HepG2 (cell line): ENCODE data around the gene NFE2L1. TPM values are rescaled to one million over a fixed set of nuclear protein-coding genes. Genes with fewer than 3 reads are reported as not detected.

Experiments used
- CBX2 ChIP-seq, 2 experiments: fragments of 200-600 bp in 1 of 2; sonication (generic); formaldehyde crosslinking in 1 of 2; IDR thresholded peaks; 2 replicates each; pipeline versions ENCODE4 v1.7.0 to v1.8.1; 2018 to 2022; ENCODE audit warnings: low read depth in 2 of 2, low read length in 1 of 2, mild to moderate bottlenecking in 1 of 2, missing genetic modification reagents in 1 of 2
- CENPX ChIP-seq: sonication (generic); formaldehyde crosslinking; IDR thresholded peaks from 2 replicates; pipeline ENCODE4 v1.9.0; 2021; ENCODE audit warnings: mild to moderate bottlenecking, missing genetic modification reagents, moderate library complexity
- FOXK2 ChIP-seq: fragments of 450-650 bp; IDR thresholded peaks from 2 replicates; pipeline ENCODE4 v1.6.1; 2016
- KLF13 ChIP-seq: sonication (generic); formaldehyde crosslinking; IDR thresholded peaks from 2 replicates; pipeline ENCODE4 v1.4.0; 2020; ENCODE audit warnings: mild to moderate bottlenecking, missing genetic modification reagents
- KLF15 ChIP-seq: sonication (generic); formaldehyde crosslinking; IDR thresholded peaks from 2 replicates; pipeline ENCODE4 v1.8.1; 2023; ENCODE audit warnings: borderline replicate concordance, mild to moderate bottlenecking, inconsistent platforms, missing genetic modification reagents, mixed read lengths
- REL ChIP-seq: sonication (generic); formaldehyde crosslinking; conservative IDR thresholded peaks from 2 replicates; pipeline ENCODE4 v1.8.0; 2022; ENCODE audit warnings: mild to moderate bottlenecking, missing genetic modification reagents, moderate library complexity
- REST ChIP-seq, 2 experiments: IDR thresholded peaks; 2 replicates each; pipeline ENCODE4 v1.6.1; 2011 to 2012; ENCODE audit warnings: low read length in 2 of 2, borderline replicate concordance in 1 of 2, low read depth in 1 of 2, mild to moderate bottlenecking in 1 of 2, moderate library complexity in 1 of 2
- TBX3 ChIP-seq: fragments of 450-650 bp; IDR thresholded peaks from 2 replicates; pipeline ENCODE4 v1.6.1; 2017; ENCODE audit warnings: antibody characterized with exemption, mild to moderate bottlenecking, inconsistent platforms, borderline replicate concordance
- ZNF235 ChIP-seq: sonication (generic); formaldehyde crosslinking; IDR thresholded peaks from 2 replicates; pipeline ENCODE4 v1.8.1; 2023; ENCODE audit warnings: mild to moderate bottlenecking, missing genetic modification reagents, borderline replicate concordance
- ZNF431 ChIP-seq: sonication (generic); formaldehyde crosslinking; IDR thresholded peaks from 2 replicates; pipeline ENCODE4 v1.9.0; 2022; ENCODE audit warnings: missing genetic modification reagents, low read depth, mild to moderate bottlenecking, borderline replicate concordance
- ZNF563 ChIP-seq: sonication (generic); formaldehyde crosslinking; IDR thresholded peaks from 2 replicates; pipeline ENCODE4 v1.8.0; 2022; ENCODE audit warnings: mild to moderate bottlenecking, moderate library complexity, missing genetic modification reagents
- polyA plus RNA-seq, 8 experiments: library from polyadenylated mRNA; depleted of rRNA in 3 of 8; stranded (reverse) in 7 of 8; unstranded in 1 of 8; fragments of >200 nt; fragmentation: Illumina TruSeq in 4 of 8; extraction: Trizol in 4 of 8; gene quantifications; 2 replicates each; pipeline versions ENCODE4 v1.2.1 to v1.2.3, GENCODE V29; 2011 to 2016; ENCODE audit warnings: low read depth in 4 of 8, missing spikeins in 1 of 8, mixed read lengths in 1 of 8; ENCODE audit not compliant: insufficient read depth in 1 of 8
- total RNA-seq, 5 experiments: library from RNA; depleted of rRNA; stranded (reverse); fragments of >200 nt; fragmentation: Illumina TruSeq; extraction: Trizol; gene quantifications; 2 replicates each; pipeline ENCODE4 v1.2.3, GENCODE V29; 2016; ENCODE audit warnings: low read depth in 1 of 5
- TF ChIP-seq, protein P1 (sequence below): sonication (generic); formaldehyde crosslinking; IDR thresholded peaks from 2 replicates; pipeline ENCODE4 v1.4.0; 2020; ENCODE audit warnings: missing genetic modification reagents
- TF ChIP-seq, protein P2 (sequence below): sonication (generic); formaldehyde crosslinking; IDR thresholded peaks from 2 replicates; pipeline ENCODE4 v1.5.1; 2020; ENCODE audit warnings: mild to moderate bottlenecking, moderate library complexity, missing genetic modification reagents
- TF ChIP-seq, protein P3 (sequence below): sonication (generic); formaldehyde crosslinking; IDR thresholded peaks from 2 replicates; pipeline ENCODE4 v1.4.0; 2020; ENCODE audit warnings: missing genetic modification reagents, borderline replicate concordance

Gene NFE2L1
- total and polyA plus RNA-seq, 2 of the 13 experiments (the other 11 are each of a cell fraction or from before 2014, with no cell fraction given): 67.0 to 234 TPM

DNA sequence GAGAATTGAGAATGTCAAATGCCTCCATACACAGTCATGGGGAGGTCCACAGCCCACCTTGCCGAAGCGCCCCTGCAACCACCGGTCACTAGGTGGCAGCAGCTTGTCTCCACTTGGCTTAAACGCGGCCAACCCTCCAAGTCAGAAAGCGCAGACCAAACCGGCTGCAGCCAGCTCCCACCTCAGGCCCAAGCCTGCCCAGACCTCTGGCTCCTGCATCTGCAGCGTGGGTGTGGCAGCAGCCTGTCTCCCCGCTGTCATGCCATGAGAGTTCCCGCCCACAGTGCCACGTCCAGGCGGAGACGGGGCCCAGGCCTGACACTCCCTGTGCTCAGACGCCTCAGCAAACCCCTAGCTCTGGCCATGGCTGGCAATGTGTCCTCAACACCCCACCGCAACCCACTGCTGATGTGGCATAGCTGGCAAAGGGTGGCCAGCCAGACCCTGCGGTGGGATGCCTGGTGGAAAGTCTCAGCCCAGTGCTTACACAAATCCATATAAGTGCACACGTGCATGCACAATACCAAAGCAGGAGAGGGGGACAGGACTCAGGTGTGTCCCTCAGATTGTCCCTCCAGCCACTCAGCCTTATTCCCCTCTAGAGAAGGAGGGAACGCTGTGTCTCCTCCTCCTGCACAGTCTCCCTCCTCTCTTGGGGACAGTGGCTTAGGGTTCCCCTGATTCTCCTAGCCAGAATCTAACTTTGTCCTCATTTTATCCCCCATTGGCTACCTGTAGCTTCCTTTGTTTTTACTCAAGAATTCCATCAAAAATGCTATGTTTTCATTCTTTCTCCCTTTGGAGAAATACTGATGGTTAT is 21.4 kb upstream of the NFE2L1 start (continued):
- TF ChIP-seq REST (IDR thresholded peaks at IDR 0.05; ENCODE audit: borderline replicate concordance in 1 of 2, low read depth in 1 of 2, low read length in 2 of 2) (no peak), KLF15 (no peak), TBX3 (no peak), KLF13 (no peak), ZNF235 (CRISPR knock-in tag) (no peak), FOXK2 (no peak), ZNF431 (CRISPR knock-in tag) (no peak), ZNF563 (CRISPR knock-in tag) (0 out of 2 replicates have a peak, but pooled peaks have one; percentile 15), CBX2 (IDR thresholded peaks at IDR 0.05; ENCODE audit: low read depth, low read length) (no peak), CBX2 (CRISPR knock-in tag; IDR thresholded peaks at IDR 0.05; ENCODE audit: low read depth) (no peak), REL (CRISPR knock-in tag) (no peak), CENPX (CRISPR knock-in tag) (no peak)
- TF ChIP-seq, protein P1, sequence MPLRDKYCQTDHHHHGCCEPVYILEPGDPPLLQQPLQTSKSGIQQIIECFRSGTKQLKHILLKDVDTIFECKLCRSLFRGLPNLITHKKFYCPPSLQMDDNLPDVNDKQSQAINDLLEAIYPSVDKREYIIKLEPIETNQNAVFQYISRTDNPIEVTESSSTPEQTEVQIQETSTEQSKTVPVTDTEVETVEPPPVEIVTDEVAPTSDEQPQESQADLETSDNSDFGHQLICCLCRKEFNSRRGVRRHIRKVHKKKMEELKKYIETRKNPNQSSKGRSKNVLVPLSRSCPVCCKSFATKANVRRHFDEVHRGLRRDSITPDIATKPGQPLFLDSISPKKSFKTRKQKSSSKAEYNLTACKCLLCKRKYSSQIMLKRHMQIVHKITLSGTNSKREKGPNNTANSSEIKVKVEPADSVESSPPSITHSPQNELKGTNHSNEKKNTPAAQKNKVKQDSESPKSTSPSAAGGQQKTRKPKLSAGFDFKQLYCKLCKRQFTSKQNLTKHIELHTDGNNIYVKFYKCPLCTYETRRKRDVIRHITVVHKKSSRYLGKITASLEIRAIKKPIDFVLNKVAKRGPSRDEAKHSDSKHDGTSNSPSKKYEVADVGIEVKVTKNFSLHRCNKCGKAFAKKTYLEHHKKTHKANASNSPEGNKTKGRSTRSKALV (CRISPR knock-in tag): no peak; the same call in 1 of the 2 replicates
- TF ChIP-seq, protein P2, sequence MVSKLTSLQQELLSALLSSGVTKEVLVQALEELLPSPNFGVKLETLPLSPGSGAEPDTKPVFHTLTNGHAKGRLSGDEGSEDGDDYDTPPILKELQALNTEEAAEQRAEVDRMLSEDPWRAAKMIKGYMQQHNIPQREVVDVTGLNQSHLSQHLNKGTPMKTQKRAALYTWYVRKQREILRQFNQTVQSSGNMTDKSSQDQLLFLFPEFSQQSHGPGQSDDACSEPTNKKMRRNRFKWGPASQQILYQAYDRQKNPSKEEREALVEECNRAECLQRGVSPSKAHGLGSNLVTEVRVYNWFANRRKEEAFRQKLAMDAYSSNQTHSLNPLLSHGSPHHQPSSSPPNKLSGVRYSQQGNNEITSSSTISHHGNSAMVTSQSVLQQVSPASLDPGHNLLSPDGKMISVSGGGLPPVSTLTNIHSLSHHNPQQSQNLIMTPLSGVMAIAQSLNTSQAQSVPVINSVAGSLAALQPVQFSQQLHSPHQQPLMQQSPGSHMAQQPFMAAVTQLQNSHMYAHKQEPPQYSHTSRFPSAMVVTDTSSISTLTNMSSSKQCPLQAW (CRISPR knock-in tag): peak; percentile 35; the same call in 1 of the 2 replicates
- TF ChIP-seq, protein P3, sequence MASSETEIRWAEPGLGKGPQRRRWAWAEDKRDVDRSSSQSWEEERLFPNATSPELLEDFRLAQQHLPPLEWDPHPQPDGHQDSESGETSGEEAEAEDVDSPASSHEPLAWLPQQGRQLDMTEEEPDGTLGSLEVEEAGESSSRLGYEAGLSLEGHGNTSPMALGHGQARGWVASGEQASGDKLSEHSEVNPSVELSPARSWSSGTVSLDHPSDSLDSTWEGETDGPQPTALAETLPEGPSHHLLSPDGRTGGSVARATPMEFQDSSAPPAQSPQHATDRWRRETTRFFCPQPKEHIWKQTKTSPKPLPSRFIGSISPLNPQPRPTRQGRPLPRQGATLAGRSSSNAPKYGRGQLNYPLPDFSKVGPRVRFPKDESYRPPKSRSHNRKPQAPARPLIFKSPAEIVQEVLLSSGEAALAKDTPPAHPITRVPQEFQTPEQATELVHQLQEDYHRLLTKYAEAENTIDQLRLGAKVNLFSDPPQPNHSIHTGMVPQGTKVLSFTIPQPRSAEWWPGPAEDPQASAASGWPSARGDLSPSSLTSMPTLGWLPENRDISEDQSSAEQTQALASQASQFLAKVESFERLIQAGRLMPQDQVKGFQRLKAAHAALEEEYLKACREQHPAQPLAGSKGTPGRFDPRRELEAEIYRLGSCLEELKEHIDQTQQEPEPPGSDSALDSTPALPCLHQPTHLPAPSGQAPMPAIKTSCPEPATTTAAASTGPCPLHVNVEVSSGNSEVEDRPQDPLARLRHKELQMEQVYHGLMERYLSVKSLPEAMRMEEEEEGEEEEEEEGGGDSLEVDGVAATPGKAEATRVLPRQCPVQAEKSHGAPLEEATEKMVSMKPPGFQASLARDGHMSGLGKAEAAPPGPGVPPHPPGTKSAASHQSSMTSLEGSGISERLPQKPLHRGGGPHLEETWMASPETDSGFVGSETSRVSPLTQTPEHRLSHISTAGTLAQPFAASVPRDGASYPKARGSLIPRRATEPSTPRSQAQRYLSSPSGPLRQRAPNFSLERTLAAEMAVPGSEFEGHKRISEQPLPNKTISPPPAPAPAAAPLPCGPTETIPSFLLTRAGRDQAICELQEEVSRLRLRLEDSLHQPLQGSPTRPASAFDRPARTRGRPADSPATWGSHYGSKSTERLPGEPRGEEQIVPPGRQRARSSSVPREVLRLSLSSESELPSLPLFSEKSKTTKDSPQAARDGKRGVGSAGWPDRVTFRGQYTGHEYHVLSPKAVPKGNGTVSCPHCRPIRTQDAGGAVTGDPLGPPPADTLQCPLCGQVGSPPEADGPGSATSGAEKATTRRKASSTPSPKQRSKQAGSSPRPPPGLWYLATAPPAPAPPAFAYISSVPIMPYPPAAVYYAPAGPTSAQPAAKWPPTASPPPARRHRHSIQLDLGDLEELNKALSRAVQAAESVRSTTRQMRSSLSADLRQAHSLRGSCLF (CRISPR knock-in tag): no peak
